Activated CD8-positive, alpha-beta T cell treated with anti-CD3 and anti-CD28 coated beads for 36 hours (primary cell): Measurements from ENCODE around the gene DSPP. TPM values are rescaled to one million over a fixed set of nuclear protein-coding genes. Genes with fewer than 3 reads are reported as not detected.

ENCODE experiments used
- ATAC-seq: fragments of 200-7000 bp; cut with Tn5 transposase; one replicate; pipeline ENCODE4 v1.10.0; 2021; ENCODE audit warnings: mild to moderate bottlenecking, moderate library complexity
- CTCF ChIA-PET: fragments of 350-600 bp; sonication (Branson Sonifier 250); formaldehyde crosslinking; loops from one replicate; lab custom pipeline; 2021; ENCODE audit warnings: antibody characterized with exemption; lab: Charles Lee
- POLR2A ChIA-PET: fragments of 350-600 bp; sonication (Branson Sonifier 250); formaldehyde crosslinking; loops from one replicate; lab custom pipeline; 2021; ENCODE audit warnings: antibody characterized with exemption; lab: Charles Lee
- DNase-seq: peaks from one replicate; pipeline ENCODE4 v3.0.0-alpha.2; 2020
- H3K27ac Mint-ChIP-seq: one replicate; pipeline ENCODE4 v1.8.0; 2021; ENCODE audit warnings: mild to moderate bottlenecking, mixed read lengths
- H3K27me3 Mint-ChIP-seq: one replicate; pipeline ENCODE4 v1.8.0; 2021; ENCODE audit warnings: mixed read lengths
- H3K36me3 Mint-ChIP-seq: one replicate; pipeline ENCODE4 v1.8.0; 2021; ENCODE audit warnings: low read depth, mixed read lengths
- H3K4me1 Mint-ChIP-seq: one replicate; pipeline ENCODE4 v1.8.0; 2021; ENCODE audit warnings: low read depth, mixed read lengths
- H3K4me3 Mint-ChIP-seq: one replicate; pipeline ENCODE4 v1.8.0; 2021; ENCODE audit warnings: mild to moderate bottlenecking, moderate library complexity, mixed read lengths
- H3K9me3 Mint-ChIP-seq: one replicate; pipeline ENCODE4 v1.8.0; 2021; ENCODE audit warnings: mixed read lengths
- intact Hi-C: fragments of 100-400 bp; cut with micrococcal nuclease; formaldehyde crosslinking; loops from one replicate; pipeline ENCODE4 v1.10.0; 2022
- total RNA-seq, 2 experiments: library from RNA; stranded (reverse); gene quantifications; one replicate each; pipeline ENCODE4 v1.2.3, GENCODE V29; 2021
- TF ChIP-seq, protein P1 (sequence below): fragments of 200-600 bp; IDR thresholded peaks from one replicate; pipeline ENCODE4 v1.8.0; 2022; ENCODE audit warnings: antibody characterized with exemption, mild to moderate bottlenecking

DSPP gene
- total RNA-seq, 2 experiments from 2014 or later: not detected

DNA sequence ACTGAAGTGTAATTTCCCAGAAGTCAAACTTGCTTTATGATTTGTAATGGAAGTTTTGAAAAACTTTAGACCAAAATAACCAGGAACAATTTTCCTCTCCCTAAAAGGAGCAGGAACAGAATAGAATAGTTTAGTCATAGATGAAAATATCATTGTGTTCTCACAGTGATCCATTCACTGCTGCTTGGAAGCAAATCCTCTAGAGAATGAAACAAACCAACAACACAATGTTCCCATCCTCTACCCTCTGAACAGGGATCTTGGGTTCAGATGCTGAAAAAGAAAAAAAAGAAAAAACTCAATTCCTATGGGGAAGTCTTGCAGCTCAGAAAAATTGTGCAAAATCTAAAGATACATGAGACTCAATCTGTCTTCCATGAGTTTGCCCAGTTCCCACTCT lies 12.2 kb downstream of the DSPP start:
- intact Hi-C loops: no loop called here
- POLR2A ChIA-PET: no interaction called here
- ATAC-seq (no peak), DNase-seq (no peak)
- no peak overlapping the region for H3K4me3 Mint-ChIP-seq
- H3K27ac Mint-ChIP-seq: no peak overlapping the region
- H3K4me1 Mint-ChIP-seq: no peaks in the 10 kb centered on the region
- CTCF ChIA-PET: no interaction called here
- H3K9me3 Mint-ChIP-seq: no peaks in the 10 kb centered on the region
- H3K36me3 Mint-ChIP-seq: no peaks in the 10 kb centered on the region
- TF ChIP-seq, protein P1, sequence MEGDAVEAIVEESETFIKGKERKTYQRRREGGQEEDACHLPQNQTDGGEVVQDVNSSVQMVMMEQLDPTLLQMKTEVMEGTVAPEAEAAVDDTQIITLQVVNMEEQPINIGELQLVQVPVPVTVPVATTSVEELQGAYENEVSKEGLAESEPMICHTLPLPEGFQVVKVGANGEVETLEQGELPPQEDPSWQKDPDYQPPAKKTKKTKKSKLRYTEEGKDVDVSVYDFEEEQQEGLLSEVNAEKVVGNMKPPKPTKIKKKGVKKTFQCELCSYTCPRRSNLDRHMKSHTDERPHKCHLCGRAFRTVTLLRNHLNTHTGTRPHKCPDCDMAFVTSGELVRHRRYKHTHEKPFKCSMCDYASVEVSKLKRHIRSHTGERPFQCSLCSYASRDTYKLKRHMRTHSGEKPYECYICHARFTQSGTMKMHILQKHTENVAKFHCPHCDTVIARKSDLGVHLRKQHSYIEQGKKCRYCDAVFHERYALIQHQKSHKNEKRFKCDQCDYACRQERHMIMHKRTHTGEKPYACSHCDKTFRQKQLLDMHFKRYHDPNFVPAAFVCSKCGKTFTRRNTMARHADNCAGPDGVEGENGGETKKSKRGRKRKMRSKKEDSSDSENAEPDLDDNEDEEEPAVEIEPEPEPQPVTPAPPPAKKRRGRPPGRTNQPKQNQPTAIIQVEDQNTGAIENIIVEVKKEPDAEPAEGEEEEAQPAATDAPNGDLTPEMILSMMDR: no peak
- H3K27me3 Mint-ChIP-seq: peaks cover 4% of the 10 kb centered on the region

DNA sequence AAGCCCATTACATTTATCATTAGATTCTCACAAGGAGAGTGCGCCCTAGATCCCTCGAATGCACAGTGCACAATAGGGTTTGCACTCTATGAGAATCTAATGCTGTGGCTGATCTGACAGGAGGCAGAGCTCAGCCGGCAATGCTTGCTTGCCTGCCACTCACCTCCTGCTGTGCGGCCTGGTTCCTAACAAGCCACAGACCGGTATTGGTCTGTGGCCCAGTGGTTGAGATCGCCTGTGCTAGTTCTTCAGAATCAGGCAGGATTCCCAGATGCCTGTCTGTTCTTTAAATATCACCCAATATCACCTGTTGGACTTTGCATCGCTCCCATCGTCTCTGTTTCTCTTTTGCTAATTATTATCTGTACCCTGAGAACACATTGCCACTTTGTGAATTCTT lies 14.0 kb downstream of the DSPP start:
- H3K27ac Mint-ChIP-seq: no peak overlapping the region
- H3K36me3 Mint-ChIP-seq: no peaks in the 10 kb centered on the region
- intact Hi-C loops: no loop called here
- TF ChIP-seq, protein P1: no peak
- CTCF ChIA-PET: no interaction called here
- H3K4me1 Mint-ChIP-seq: no peaks in the 10 kb centered on the region
- POLR2A ChIA-PET: no interaction called here
- H3K27me3 Mint-ChIP-seq: peaks cover 4% of the 10 kb centered on the region
- ATAC-seq (no peak), DNase-seq (no peak)
- no peak overlapping the region for H3K4me3 Mint-ChIP-seq
- no peaks in the 10 kb centered on the region for H3K9me3 Mint-ChIP-seq

DNA sequence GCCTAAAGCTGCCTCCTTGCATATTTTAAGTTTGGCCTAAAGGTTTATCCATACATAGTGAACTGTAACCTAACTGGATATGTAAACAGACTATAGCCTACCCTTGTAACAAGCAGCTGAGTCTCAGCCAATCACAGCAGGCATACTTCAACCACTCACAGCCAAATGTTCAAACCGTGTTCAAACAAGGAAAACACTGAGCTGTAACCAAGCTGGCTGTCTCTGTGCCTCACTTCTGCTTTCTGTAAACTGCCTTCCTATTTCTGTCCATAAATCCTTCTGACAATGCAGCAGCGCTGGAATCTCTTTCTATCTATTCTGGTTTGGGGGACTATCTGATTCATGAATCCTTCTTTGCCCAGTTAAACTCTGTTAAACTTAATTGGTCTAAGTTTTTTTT lies 16.4 kb downstream of the DSPP start:
- ChIA-PET CTCF (interaction anchor here (0.6 kb wide), 1 partner anchor 334 kb away, joined by 3 read pairs; no protein-coding TSS in a partner anchor), POLR2A (no interaction called here)
- no peak overlapping the region for H3K27ac Mint-ChIP-seq
- intact Hi-C loops: no loop called here
- no peaks in the 10 kb centered on the region for H3K36me3 Mint-ChIP-seq
- ATAC-seq: no peak
- H3K9me3 Mint-ChIP-seq: no peaks in the 10 kb centered on the region
- no peak for DNase-seq
- no peak overlapping the region for H3K4me3 Mint-ChIP-seq
- TF ChIP-seq, protein P1: no peak
- H3K4me1 Mint-ChIP-seq: no peaks in the 10 kb centered on the region
- H3K27me3 Mint-ChIP-seq: peaks cover 4% of the 10 kb centered on the region

DNA sequence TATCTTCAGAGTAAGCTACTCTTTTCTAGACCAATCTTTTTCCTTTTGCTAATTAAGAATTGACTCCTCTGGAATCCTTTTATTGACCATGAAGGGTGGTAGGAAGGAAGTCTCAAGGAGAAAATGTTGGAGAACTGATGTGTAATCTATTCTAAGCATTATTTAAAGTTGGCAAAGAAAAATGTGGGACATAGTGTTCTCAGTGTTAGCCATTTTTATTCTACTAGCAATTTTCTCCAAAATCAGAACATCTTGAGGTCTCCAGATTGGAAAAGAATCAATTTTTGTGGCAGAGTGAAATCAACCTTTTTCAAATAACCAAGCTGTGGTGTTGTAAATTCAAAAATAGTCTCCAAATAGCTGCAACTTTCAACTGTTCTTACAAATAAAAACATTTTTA lies 23.3 kb downstream of the DSPP start:
- Mint-ChIP-seq H3K36me3 (no peaks in the 10 kb centered on the region), H3K4me1 (no peaks in the 10 kb centered on the region), H3K27me3 (no peaks in the 10 kb centered on the region), H3K9me3 (no peaks in the 10 kb centered on the region), H3K4me3 (no peak overlapping the region), H3K27ac (no peak overlapping the region)
- intact Hi-C loops: no loop called here
- ATAC-seq: no peak
- TF ChIP-seq, protein P1: no peak
- CTCF ChIA-PET: no interaction called here
- POLR2A ChIA-PET: no interaction called here
- no peak for DNase-seq

DNA sequence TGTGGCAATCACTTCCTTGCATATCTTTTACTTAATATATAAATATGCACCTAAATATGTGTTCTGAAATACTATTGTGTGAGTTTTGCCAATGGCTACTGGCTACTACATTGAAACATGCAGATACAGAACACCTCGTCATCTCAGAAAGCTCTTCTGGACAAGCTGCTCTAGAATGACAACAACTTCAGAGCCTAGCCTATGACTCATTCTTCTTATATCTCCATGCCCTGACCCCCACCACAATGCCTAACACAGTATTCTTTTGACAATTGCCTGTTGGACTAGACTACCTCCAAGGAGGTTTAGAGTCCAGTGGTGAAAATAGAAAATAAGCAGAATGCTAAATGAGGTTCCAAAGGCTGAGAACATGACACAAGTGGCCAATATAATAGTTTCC lies 24.1 kb downstream of the DSPP start:
- Mint-ChIP-seq H3K36me3 (no peaks in the 10 kb centered on the region), H3K9me3 (no peaks in the 10 kb centered on the region), H3K27me3 (no peaks in the 10 kb centered on the region), H3K4me1 (no peaks in the 10 kb centered on the region), H3K4me3 (no peak overlapping the region), H3K27ac (no peak overlapping the region)
- CTCF ChIA-PET: no interaction called here
- POLR2A ChIA-PET: interaction anchor here (0.6 kb wide), 1 partner anchor 446 kb away, joined by 3 read pairs; no protein-coding TSS in a partner anchor
- intact Hi-C loops: no loop called here
- no peak for DNase-seq
- no peak for ATAC-seq
- TF ChIP-seq, protein P1: no peak
